Brain microvascular endothelial cell (primary cell): ENCODE results near the gene PDSS2.

Source experiments
- DNase-seq: peaks from one replicate; pipeline ENCODE4 v3.0.0-alpha.2; 2020
- H3K27ac ChIP-seq: fragments of 250-450 bp; sonication (Bioruptor Pico); 2 replicates; pipeline ENCODE4 v1.5.1; 2020; ENCODE audit warnings: mild to moderate bottlenecking, moderate library complexity
- H3K27me3 ChIP-seq: fragments of 250-450 bp; sonication (Bioruptor Pico); replicated peaks from 2 replicates; pipeline ENCODE4 v1.5.1; 2020; ENCODE audit warnings: mild to moderate bottlenecking
- H3K36me3 ChIP-seq: fragments of 250-450 bp; sonication (Bioruptor Pico); replicated peaks from 2 replicates; pipeline ENCODE4 v1.5.1; 2020; ENCODE audit warnings: mild to moderate bottlenecking
- H3K4me3 ChIP-seq: 2 replicates; pipeline ENCODE4 v1.5.1; 2011; ENCODE audit warnings: low read depth, mild to moderate bottlenecking, control low read depth, low read length, moderate library complexity
- in situ Hi-C: cut with HindIII; loops from 2 replicates; pipeline ENCODE4 v1.10.0; 2017; ENCODE audit warnings: low sequenced_read_pairs, low pct_ligation_motif_present
- TF ChIP-seq, protein P1 (sequence below): IDR thresholded peaks from 2 replicates; pipeline ENCODE4 v1.5.1; 2011; ENCODE audit warnings: low read depth, mild to moderate bottlenecking, moderate library complexity, low read length, control low read depth, inconsistent platforms; ENCODE audit errors: missing control alignments

PDSS2 gene

GRCh38 chr6:107495196-107495643, 35.9 kb upstream of the PDSS2 start:
- DNase-seq, result no peak
- no peak overlapping the region for H3K4me3 ChIP-seq
- TF ChIP-seq, protein P1, sequence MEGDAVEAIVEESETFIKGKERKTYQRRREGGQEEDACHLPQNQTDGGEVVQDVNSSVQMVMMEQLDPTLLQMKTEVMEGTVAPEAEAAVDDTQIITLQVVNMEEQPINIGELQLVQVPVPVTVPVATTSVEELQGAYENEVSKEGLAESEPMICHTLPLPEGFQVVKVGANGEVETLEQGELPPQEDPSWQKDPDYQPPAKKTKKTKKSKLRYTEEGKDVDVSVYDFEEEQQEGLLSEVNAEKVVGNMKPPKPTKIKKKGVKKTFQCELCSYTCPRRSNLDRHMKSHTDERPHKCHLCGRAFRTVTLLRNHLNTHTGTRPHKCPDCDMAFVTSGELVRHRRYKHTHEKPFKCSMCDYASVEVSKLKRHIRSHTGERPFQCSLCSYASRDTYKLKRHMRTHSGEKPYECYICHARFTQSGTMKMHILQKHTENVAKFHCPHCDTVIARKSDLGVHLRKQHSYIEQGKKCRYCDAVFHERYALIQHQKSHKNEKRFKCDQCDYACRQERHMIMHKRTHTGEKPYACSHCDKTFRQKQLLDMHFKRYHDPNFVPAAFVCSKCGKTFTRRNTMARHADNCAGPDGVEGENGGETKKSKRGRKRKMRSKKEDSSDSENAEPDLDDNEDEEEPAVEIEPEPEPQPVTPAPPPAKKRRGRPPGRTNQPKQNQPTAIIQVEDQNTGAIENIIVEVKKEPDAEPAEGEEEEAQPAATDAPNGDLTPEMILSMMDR, result no peak
- H3K36me3 ChIP-seq, result no peaks in the 10 kb centered on the region
- in situ Hi-C loops, result no loop called here
- H3K27me3 ChIP-seq, result no peaks in the 10 kb centered on the region
- no peak overlapping the region for H3K27ac ChIP-seq

DNA sequence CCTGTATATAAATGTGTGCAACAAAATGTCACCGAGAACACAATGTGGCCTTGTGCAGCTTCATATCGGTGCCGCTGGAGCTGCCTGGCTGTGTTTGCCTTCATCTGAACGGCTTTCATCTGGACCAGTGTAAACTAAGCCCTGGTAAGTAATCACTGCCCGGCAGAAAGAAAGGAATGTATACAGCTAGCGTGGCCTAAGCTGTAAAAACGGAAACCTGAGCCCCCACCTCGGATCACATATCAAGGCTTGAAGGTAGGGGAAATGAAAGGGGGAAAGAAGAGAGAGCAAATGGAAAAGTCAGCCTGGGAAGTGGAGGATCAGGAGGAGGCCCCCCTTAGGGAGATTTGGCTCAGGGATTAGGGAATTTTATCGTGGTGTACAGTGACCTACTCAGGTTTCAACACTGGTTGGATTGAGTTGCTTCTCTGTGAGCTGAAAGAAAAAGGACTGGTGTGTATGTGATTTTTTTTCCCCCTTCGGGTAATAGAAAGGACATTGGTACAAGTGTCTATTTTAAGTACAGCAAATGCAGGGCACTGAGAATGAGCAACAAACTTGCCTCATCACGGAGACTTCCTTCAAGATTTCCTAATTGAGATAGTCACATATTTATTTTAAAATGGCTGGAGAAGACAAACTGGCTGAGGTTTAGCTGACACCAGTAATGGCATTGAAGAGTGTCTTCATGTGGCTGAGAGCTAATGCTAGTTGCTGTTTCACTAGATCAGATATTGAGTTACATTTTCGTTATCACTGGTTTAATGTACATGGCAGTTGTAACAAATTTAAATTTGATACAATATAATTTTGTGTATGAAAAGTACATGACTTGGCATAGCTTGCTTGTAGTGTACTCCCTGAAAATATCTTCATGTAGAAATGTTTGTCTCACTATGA, 34.0 kb upstream of the PDSS2 start:
- Histone ChIP-seq H3K4me3 (no peak overlapping the region), H3K27me3 (peaks cover 4% of the 10 kb centered on the region), H3K36me3 (no peaks in the 10 kb centered on the region), H3K27ac (no peak overlapping the region)
- DNase-seq, result peak; percentile 27
- in situ Hi-C loops, result no loop called here
- TF ChIP-seq, protein P1, result no peak

GRCh38 chr6:107491760-107492660, 32.6 kb upstream of the PDSS2 start:
- H3K27ac ChIP-seq, result no peak overlapping the region
- peaks cover 8% of the 10 kb centered on the region for H3K27me3 ChIP-seq
- TF ChIP-seq, protein P1, result no peak
- in situ Hi-C loops, result no loop called here
- no peak overlapping the region for H3K4me3 ChIP-seq
- DNase-seq, result peak; percentile 57
- no peaks in the 10 kb centered on the region for H3K36me3 ChIP-seq

- Histone ChIP-seq H3K36me3 (no peaks in the 10 kb centered on the region), H3K27ac (no peak overlapping the region), H3K4me3 (peak overlapping the region; percentile 57), H3K27me3 (peaks cover 8% of the 10 kb centered on the region)
- TF ChIP-seq, protein P1, result no peak
- in situ Hi-C loops, result no loop called here
- DNase-seq, result no peak
Measured at GRCh38 chr6:107491138-107491609, 31.8 kb upstream of the PDSS2 start.

DNA sequence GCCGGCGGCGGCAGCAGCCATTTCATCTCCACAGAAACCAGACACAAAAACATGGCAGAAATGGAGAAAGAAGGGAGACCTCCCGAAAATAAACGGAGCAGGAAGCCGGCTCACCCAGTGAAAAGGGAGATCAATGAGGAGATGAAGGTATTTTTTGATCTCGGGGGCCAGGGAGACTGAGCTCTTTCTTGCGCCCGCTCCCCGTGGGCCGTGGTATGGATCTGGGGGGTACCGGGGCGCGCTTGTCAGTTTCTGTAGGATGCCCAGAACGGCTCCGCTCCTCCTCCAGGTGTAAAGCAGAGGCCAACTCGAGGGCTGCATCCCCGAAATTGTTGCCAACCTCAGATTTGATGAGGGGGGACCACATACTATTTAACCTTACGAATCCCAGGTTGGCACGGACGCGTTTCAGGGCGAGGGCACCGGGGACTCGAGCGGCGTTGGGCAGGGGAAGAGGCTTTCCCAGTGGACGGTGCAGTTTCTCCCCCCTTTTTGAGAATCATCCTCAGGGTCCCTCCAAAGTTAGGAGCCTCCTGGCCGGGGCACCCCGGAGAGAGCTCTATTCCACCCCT, 31.3 kb upstream of the PDSS2 start:
- no peak overlapping the region for H3K27ac ChIP-seq
- TF ChIP-seq, protein P1, result no peak
- in situ Hi-C loops, result no loop called here
- no peak for DNase-seq
- H3K36me3 ChIP-seq, result no peaks in the 10 kb centered on the region
- peak overlapping the region; percentile 57 for H3K4me3 ChIP-seq
- peaks cover 8% of the 10 kb centered on the region for H3K27me3 ChIP-seq
